HepG2 (cell line): ENCODE measurements around the gene TMEM19. TPM values are rescaled to one million over a fixed set of nuclear protein-coding genes. Genes with fewer than 3 reads are reported as not detected.

Experiments
- CREB1 ChIP-seq, 2 experiments: fragments of 450-650 bp in 1 of 2; IDR thresholded peaks; 2 replicates each; pipeline ENCODE4 v1.6.1; 2016 to 2017; ENCODE audit warnings: control low read depth in 1 of 2, mild to moderate bottlenecking in 1 of 2, missing compliant biosample characterization in 1 of 2, missing genetic modification characterization in 1 of 2
- MAF1 ChIP-seq: sonication (generic); formaldehyde crosslinking; IDR thresholded peaks from 2 replicates; pipeline ENCODE4 v1.5.0; 2020; ENCODE audit warnings: missing genetic modification reagents, borderline replicate concordance
- PCBP1 ChIP-seq: fragments of 200-400 bp; formaldehyde crosslinking; IDR thresholded peaks from 2 replicates; pipeline ENCODE4 v1.6.1; 2017; ENCODE audit warnings: mild to moderate bottlenecking, low read depth, low read length, borderline replicate concordance
- SAFB2 ChIP-seq: sonication (generic); formaldehyde crosslinking; IDR thresholded peaks from 2 replicates; pipeline ENCODE4 v1.5.1; 2020; ENCODE audit warnings: missing genetic modification reagents, low read depth, mild to moderate bottlenecking, borderline replicate concordance
- SNAPC4 ChIP-seq: sonication (generic); formaldehyde crosslinking; IDR thresholded peaks from 2 replicates; pipeline ENCODE4 v1.4.0; 2020; ENCODE audit warnings: mild to moderate bottlenecking, missing genetic modification reagents
- SOX13 ChIP-seq, 3 experiments: fragments of 450-650 bp in 1 of 3; sonication (generic) in 1 of 3; formaldehyde crosslinking in 1 of 3; IDR thresholded peaks in 2 of 3; conservative IDR thresholded peaks in 1 of 3; 2 replicates each; pipeline versions ENCODE4 v1.5.0 to v1.6.1; 2016 to 2020; ENCODE audit warnings: antibody characterized with exemption in 1 of 3, mild to moderate bottlenecking in 1 of 3, missing compliant biosample characterization in 1 of 3, missing genetic modification reagents in 1 of 3, moderate library complexity in 1 of 3
- ZMAT5 ChIP-seq: sonication (generic); formaldehyde crosslinking; IDR thresholded peaks from 2 replicates; pipeline ENCODE4 v1.5.0; 2020; ENCODE audit warnings: mild to moderate bottlenecking, low read depth, missing genetic modification reagents, borderline replicate concordance
- ZMYM4 ChIP-seq: sonication (generic); formaldehyde crosslinking; IDR thresholded peaks from 2 replicates; pipeline ENCODE4 v1.8.1; 2023; ENCODE audit warnings: mild to moderate bottlenecking, missing genetic modification reagents
- ZNF281 ChIP-seq: sonication (generic); formaldehyde crosslinking; IDR thresholded peaks from 2 replicates; pipeline ENCODE4 v1.4.0; 2020; ENCODE audit warnings: missing genetic modification reagents, borderline replicate concordance
- ZNF569 ChIP-seq: sonication (generic); formaldehyde crosslinking; IDR thresholded peaks from 2 replicates; pipeline ENCODE4 v1.5.0; 2020; ENCODE audit warnings: mild to moderate bottlenecking, missing genetic modification reagents, moderate library complexity, borderline replicate concordance
- ZNF570 ChIP-seq: sonication (generic); formaldehyde crosslinking; IDR thresholded peaks from 2 replicates; pipeline ENCODE4 v1.4.0; 2020; ENCODE audit warnings: mild to moderate bottlenecking, missing genetic modification reagents, borderline replicate concordance
- ZNF597 ChIP-seq: sonication (generic); formaldehyde crosslinking; IDR thresholded peaks from 2 replicates; pipeline ENCODE4 v1.5.0; 2020; ENCODE audit warnings: missing genetic modification reagents
- ZNF816 ChIP-seq: sonication (generic); formaldehyde crosslinking; IDR thresholded peaks from 2 replicates; pipeline ENCODE4 v1.8.0; 2022; ENCODE audit warnings: missing genetic modification reagents, mild to moderate bottlenecking, borderline replicate concordance
- polyA plus RNA-seq, 8 experiments: library from polyadenylated mRNA; depleted of rRNA in 3 of 8; stranded (reverse) in 7 of 8; unstranded in 1 of 8; fragments of >200 nt; fragmentation: Illumina TruSeq in 4 of 8; extraction: Trizol in 4 of 8; gene quantifications; 2 replicates each; pipeline versions ENCODE4 v1.2.1 to v1.2.3, GENCODE V29; 2011 to 2016; ENCODE audit warnings: low read depth in 4 of 8, missing spikeins in 1 of 8, mixed read lengths in 1 of 8; ENCODE audit not compliant: insufficient read depth in 1 of 8
- total RNA-seq, 5 experiments: library from RNA; depleted of rRNA; stranded (reverse); fragments of >200 nt; fragmentation: Illumina TruSeq; extraction: Trizol; gene quantifications; 2 replicates each; pipeline ENCODE4 v1.2.3, GENCODE V29; 2016; ENCODE audit warnings: low read depth in 1 of 5
- TF ChIP-seq, protein P1 (sequence below): sonication (generic); formaldehyde crosslinking; IDR thresholded peaks from 2 replicates; pipeline ENCODE4 v1.4.0; 2020; ENCODE audit warnings: low read depth, mild to moderate bottlenecking, missing genetic modification reagents
- TF ChIP-seq, protein P2 (sequence below): sonication (generic); formaldehyde crosslinking; IDR thresholded peaks from 2 replicates; pipeline ENCODE4 v1.8.1; 2023; ENCODE audit warnings: mild to moderate bottlenecking, missing genetic modification reagents

TMEM19 gene
- total and polyA plus RNA-seq, 2 of the 13 experiments (the other 11 are each of a cell fraction or from before 2014, with no cell fraction given) = 16.9 to 22.5 TPM

DNA sequence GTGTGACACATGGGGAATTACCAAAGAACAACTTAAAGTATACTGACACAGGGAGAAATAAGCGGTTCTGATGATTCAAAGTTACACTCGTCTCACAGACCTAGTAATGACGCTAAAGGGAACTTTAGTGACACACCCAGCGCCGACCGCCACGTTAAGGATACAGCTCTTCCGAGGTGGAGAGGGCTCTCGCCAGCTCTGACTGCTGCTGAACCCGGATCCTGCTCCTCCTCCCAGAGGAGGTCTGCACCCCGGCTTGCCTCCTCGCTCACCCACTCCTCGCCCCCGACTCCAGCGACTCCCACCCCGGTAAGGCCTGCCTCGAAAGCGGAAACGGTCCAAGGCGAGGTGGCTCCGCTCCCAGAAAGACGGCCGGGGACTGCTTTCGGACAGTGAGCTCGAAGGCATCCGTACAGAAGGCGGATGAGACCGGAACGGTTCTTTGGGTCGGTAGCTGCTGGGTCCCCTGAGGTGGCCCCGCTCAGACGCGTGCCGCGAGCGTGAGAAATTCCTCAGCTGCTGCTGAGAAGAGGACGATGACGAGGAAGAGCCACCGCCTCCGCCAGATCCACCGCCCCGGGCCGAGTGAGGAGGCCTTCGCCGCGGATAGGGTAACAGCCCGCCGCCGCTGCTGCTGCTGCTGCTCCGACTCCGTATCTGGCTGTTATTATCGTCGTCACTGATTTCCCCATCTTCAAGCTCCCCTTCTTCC lies 22.9 kb upstream of the TMEM19 start (continued):
- TF ChIP-seq SNAPC4 (CRISPR knock-in tag) (no peak; the same call in 1 of the 2 replicates), ZNF569 (CRISPR knock-in tag) (no peak), ZNF816 (CRISPR knock-in tag) (no peak), ZNF597 (CRISPR knock-in tag) (no peak), MAF1 (no peak), ZNF281 (no peak), CREB1 (IDR thresholded peaks at IDR 0.05) (no peak), CREB1 (CRISPR knock-in tag; IDR thresholded peaks at IDR 0.05) (no peak), ZMAT5 (no peak), ZNF570 (CRISPR knock-in tag) (no peak), SOX13 (IDR thresholded peaks at IDR 0.05) (no peak), SOX13 (CRISPR knock-in tag; conservative IDR thresholded peaks at IDR 0.05 in 1 of 2, IDR thresholded peaks at IDR 0.05 in 1 of 2) (no peak), ZMYM4 (CRISPR knock-in tag) (peak; percentile 42; the same call in 1 of the 2 replicates), PCBP1 (no peak), SAFB2 (CRISPR knock-in tag) (no peak)
- TF ChIP-seq, protein P1, sequence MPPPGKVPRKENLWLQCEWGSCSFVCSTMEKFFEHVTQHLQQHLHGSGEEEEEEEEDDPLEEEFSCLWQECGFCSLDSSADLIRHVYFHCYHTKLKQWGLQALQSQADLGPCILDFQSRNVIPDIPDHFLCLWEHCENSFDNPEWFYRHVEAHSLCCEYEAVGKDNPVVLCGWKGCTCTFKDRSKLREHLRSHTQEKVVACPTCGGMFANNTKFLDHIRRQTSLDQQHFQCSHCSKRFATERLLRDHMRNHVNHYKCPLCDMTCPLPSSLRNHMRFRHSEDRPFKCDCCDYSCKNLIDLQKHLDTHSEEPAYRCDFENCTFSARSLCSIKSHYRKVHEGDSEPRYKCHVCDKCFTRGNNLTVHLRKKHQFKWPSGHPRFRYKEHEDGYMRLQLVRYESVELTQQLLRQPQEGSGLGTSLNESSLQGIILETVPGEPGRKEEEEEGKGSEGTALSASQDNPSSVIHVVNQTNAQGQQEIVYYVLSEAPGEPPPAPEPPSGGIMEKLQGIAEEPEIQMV (CRISPR knock-in tag) = no peak
- TF ChIP-seq, protein P2, sequence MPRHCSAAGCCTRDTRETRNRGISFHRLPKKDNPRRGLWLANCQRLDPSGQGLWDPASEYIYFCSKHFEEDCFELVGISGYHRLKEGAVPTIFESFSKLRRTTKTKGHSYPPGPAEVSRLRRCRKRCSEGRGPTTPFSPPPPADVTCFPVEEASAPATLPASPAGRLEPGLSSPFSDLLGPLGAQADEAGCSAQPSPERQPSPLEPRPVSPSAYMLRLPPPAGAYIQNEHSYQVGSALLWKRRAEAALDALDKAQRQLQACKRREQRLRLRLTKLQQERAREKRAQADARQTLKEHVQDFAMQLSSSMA = no peak
